Subcutaneous adipose tissue (tissue), 4 donors: ENCODE data around the gene ITIH5. TPM values are rescaled to one million over a fixed set of nuclear protein-coding genes. Genes with fewer than 3 reads are reported as not detected.

Source experiments
- CTCF ChIP-seq: fragments of 450-650 bp; IDR thresholded peaks from one replicate; pipeline ENCODE4 v1.5.1; 2016; ENCODE audit warnings: low read depth, mild to moderate bottlenecking, control low read depth, antibody characterized with exemption, moderate library complexity
- total RNA-seq, 4 donors: library from RNA; depleted of rRNA; stranded (reverse); fragments of >200 nt; gene quantifications; one replicate each; pipeline ENCODE4 v1.1.0, GENCODE V29; 2016

The ITIH5 gene
- total RNA-seq, 4 donors from 2014 or later: 149 to 377 (median 239) TPM

DNA sequence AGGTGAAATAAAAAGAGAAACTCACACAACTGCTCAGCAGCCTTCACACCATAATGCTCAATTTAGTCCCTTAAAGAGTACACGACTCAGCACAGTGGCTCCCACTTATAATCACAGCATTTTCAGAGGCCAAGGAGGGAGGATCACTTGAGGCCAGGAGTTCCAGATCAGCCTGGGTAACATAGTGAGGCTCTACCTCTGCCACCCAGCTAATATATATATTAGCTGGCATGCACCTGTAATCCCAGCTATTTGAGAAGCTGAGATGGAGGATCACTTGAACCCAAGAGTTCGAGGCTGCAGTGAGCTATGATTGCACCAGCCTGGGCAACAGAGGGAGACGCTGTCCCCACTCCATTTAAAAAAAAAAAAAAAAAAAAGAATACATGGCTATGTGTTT is 38.6 kb upstream of the ITIH5 start:
- TF ChIP-seq CTCF: no peak

GRCh38 chr10:7704071-7705016 is 37.6 kb upstream of the ITIH5 start:
- TF ChIP-seq CTCF: no peak

GRCh38 chr10:7703140-7703539 is 36.4 kb upstream of the ITIH5 start, which contains the start of gene ITIH2:
Gene ITIH2 (plus strand): TSS chr10:7703316. CDS start chr10:7703435, 119 bp downstream.
- no peak for TF ChIP-seq CTCF

DNA sequence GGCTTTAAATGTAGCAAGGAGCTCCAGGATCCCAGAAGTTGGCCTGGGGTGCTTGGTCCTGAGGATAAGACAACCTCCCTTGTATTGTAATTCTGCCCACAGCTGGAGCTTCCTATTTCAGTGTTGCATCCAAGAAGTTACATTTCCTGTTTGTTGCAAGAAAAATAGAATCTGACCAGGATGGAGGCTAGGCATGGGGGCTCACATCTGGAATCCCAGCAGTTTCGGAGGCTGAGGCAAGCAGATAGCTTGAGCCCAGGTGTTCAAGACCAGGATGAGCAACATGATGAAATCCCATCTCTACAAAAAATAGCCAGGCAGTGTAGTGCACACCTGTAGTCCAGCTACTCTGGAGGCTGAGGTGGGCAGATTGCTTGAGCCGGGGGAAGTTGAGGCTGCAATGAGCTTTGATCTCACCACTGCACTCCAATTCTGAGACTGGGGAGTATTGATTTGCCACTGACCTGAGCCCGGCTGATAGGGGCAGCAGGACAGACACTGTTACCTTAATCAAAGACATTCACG is 35.6 kb upstream of the ITIH5 start:
- TF ChIP-seq CTCF: no peak

- TF ChIP-seq CTCF: no peak
Measured at GRCh38 chr10:7701158-7701742, 34.5 kb upstream of the ITIH5 start.

GRCh38 chr10:7700577-7701125 is 33.9 kb upstream of the ITIH5 start:
- no peak for TF ChIP-seq CTCF

DNA sequence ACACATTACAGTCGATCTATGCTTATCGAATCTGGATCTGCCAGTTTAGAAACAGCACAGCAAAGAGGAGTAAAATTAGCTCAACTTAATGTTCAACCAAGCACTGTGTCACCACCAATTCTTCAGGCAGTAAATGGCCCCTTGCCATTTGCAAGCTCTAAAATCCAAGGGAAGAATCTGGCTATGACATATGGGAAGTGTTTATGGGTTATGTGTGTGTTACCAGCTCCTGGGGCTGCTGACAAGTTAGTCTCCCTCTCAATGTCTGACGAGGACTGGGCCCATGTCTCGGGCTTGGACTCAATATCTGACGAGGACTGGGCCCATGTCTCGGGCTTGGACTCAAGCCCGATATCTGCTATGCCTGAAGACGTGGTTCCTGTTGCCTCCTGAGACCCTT is 30.7 kb upstream of the ITIH5 start:
- no peak for TF ChIP-seq CTCF
